Measurements from ENCODE around the gene ZBTB17. TPM values are rescaled to one million over a fixed set of nuclear protein-coding genes. Genes with fewer than 3 reads are reported as not detected.
A peak's percentile ranks its signal among the peaks of the same experiment; 100 is the strongest.

ZBTB17 gene
- total and polyA plus RNA-seq, 2 experiments from 2014 or later = 21.9 to 26.6 TPM

DNA sequence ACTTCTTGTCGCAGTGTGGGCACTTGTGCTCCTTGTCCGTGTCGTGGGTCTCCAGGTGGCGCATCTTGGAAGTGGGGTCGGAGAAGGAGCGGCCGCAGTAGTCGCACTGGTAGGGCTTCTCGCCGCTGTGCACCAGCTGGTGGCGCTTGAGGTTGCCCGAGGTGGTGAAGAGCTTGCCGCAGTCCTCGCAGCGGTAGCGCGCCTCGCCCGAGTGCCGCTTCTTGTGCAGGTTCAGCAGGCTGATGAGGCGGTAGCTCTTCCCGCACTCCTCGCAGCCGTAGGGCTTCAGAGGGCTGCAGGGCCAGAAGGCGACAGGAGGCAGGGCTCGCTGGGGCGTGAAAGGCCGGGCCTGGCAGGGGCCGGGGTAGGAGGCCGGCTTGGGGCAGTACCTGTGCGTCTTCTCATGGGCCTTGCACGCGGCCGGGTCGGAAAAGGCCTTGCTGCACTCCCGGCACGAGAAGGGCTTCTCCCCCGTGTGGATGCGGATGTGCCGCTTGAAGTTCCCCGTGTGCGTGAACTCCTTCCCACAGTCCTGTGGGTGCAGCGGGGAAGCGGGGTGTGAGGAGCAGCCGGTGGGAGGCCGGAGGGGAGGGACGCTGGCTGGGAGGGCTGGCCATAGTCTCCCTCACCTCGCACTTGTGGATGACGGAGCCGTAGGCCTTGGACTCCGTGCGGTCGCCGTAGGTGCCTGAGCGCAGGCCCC, 31.4 kb downstream of the ZBTB17 start:
- ATAC-seq (peak; percentile 7), DNase-seq (ENCODE audit: low spot score) (peak; percentile 52)
- H3K27me3 ChIP-seq (ENCODE audit: insufficient read depth) = no peaks in the 10 kb centered on the region
- no peak overlapping the region for H3K27ac ChIP-seq (ENCODE audit: low read depth)
- no peak overlapping the region for H2AFZ ChIP-seq
- no peak overlapping the region for H3K27ac Mint-ChIP-seq
- peaks cover 9% of the 10 kb centered on the region for H3K27me3 Mint-ChIP-seq (ENCODE audit: insufficient read depth, low read depth, poor library complexity)
- H3K9me3 Mint-ChIP-seq = no peaks in the 10 kb centered on the region
- no peak overlapping the region for H3K4me2 ChIP-seq
- H3K79me2 ChIP-seq (replicated peaks; ENCODE audit: insufficient read depth) = peaks cover 5% of the 10 kb centered on the region; the same call in 1 of the 2 replicates
- no peak overlapping the region for H3K4me3 ChIP-seq
- no peak overlapping the region for H3K4me3 Mint-ChIP-seq
- H3K36me3 ChIP-seq (ENCODE audit: insufficient read depth) = peaks cover 8% of the 10 kb centered on the region
- peaks cover 12% of the 10 kb centered on the region for H3K4me1 ChIP-seq (ENCODE audit: insufficient read depth)
- H3F3A ChIP-seq (replicated peaks; ENCODE audit: low read depth) = no peaks in the 10 kb centered on the region
- peaks cover 19% of the 10 kb centered on the region for H3K4me1 Mint-ChIP-seq
- H3K36me3 Mint-ChIP-seq (ENCODE audit: low read depth) = peaks cover 31% of the 10 kb centered on the region
- H3K9me2 ChIP-seq (ENCODE audit: insufficient read depth) = no peaks in the 10 kb centered on the region
- TF ChIP-seq JUNB (IDR thresholded peaks at IDR 0.05; ENCODE audit: unreplicated experiment) = no peak
- TF ChIP-seq, protein P1, sequence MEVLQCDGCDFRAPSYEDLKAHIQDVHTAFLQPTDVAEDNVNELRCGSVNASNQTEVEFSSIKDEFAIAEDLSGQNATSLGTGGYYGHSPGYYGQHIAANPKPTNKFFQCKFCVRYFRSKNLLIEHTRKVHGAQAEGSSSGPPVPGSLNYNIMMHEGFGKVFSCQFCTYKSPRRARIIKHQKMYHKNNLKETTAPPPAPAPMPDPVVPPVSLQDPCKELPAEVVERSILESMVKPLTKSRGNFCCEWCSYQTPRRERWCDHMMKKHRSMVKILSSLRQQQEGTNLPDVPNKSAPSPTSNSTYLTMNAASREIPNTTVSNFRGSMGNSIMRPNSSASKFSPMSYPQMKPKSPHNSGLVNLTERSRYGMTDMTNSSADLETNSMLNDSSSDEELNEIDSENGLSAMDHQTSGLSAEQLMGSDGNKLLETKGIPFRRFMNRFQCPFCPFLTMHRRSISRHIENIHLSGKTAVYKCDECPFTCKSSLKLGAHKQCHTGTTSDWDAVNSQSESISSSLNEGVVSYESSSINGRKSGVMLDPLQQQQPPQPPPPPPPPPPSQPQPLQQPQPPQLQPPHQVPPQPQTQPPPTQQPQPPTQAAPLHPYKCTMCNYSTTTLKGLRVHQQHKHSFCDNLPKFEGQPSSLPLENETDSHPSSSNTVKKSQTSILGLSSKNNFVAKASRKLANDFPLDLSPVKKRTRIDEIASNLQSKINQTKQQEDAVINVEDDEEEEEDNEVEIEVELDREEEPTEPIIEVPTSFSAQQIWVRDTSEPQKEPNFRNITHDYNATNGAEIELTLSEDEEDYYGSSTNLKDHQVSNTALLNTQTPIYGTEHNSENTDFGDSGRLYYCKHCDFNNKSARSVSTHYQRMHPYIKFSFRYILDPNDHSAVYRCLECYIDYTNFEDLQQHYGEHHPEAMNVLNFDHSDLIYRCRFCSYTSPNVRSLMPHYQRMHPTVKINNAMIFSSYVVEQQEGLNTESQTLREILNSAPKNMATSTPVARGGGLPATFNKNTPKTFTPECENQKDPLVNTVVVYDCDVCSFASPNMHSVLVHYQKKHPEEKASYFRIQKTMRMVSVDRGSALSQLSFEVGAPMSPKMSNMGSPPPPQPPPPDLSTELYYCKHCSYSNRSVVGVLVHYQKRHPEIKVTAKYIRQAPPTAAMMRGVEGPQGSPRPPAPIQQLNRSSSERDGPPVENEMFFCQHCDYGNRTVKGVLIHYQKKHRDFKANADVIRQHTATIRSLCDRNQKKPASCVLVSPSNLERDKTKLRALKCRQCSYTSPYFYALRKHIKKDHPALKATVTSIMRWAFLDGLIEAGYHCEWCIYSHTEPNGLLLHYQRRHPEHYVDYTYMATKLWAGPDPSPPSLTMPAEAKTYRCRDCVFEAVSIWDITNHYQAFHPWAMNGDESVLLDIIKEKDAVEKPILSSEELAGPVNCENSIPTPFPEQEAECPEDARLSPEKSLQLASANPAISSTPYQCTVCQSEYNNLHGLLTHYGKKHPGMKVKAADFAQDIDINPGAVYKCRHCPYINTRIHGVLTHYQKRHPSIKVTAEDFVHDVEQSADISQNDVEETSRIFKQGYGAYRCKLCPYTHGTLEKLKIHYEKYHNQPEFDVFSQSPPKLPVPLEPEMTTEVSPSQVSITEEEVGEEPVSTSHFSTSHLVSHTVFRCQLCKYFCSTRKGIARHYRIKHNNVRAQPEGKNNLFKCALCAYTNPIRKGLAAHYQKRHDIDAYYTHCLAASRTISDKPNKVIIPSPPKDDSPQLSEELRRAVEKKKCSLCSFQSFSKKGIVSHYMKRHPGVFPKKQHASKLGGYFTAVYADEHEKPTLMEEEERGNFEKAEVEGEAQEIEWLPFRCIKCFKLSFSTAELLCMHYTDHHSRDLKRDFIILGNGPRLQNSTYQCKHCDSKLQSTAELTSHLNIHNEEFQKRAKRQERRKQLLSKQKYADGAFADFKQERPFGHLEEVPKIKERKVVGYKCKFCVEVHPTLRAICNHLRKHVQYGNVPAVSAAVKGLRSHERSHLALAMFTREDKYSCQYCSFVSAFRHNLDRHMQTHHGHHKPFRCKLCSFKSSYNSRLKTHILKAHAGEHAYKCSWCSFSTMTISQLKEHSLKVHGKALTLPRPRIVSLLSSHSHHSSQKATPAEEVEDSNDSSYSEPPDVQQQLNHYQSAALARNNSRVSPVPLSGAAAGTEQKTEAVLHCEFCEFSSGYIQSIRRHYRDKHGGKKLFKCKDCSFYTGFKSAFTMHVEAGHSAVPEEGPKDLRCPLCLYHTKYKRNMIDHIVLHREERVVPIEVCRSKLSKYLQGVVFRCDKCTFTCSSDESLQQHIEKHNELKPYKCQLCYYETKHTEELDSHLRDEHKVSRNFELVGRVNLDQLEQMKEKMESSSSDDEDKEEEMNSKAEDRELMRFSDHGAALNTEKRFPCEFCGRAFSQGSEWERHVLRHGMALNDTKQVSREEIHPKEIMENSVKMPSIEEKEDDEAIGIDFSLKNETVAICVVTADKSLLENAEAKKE (CRISPR knock-in tag; IDR thresholded peaks at IDR 0.05) = no peak
- TF ChIP-seq, protein P2, sequence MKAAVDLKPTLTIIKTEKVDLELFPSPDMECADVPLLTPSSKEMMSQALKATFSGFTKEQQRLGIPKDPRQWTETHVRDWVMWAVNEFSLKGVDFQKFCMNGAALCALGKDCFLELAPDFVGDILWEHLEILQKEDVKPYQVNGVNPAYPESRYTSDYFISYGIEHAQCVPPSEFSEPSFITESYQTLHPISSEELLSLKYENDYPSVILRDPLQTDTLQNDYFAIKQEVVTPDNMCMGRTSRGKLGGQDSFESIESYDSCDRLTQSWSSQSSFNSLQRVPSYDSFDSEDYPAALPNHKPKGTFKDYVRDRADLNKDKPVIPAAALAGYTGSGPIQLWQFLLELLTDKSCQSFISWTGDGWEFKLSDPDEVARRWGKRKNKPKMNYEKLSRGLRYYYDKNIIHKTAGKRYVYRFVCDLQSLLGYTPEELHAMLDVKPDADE (IDR thresholded peaks at IDR 0.05) = no peak
- no peak for TF ChIP-seq NANOG (IDR thresholded peaks at IDR 0.05; ENCODE audit: borderline replicate concordance)
- TF ChIP-seq POLR2AphosphoS5 (IDR thresholded peaks at IDR 0.05; ENCODE audit: low read depth) = no peak
- TF ChIP-seq, protein P3, sequence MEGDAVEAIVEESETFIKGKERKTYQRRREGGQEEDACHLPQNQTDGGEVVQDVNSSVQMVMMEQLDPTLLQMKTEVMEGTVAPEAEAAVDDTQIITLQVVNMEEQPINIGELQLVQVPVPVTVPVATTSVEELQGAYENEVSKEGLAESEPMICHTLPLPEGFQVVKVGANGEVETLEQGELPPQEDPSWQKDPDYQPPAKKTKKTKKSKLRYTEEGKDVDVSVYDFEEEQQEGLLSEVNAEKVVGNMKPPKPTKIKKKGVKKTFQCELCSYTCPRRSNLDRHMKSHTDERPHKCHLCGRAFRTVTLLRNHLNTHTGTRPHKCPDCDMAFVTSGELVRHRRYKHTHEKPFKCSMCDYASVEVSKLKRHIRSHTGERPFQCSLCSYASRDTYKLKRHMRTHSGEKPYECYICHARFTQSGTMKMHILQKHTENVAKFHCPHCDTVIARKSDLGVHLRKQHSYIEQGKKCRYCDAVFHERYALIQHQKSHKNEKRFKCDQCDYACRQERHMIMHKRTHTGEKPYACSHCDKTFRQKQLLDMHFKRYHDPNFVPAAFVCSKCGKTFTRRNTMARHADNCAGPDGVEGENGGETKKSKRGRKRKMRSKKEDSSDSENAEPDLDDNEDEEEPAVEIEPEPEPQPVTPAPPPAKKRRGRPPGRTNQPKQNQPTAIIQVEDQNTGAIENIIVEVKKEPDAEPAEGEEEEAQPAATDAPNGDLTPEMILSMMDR (conservative IDR thresholded peaks at IDR 0.05; ENCODE audit: low read depth in 2 of 2) = peak; percentile 10 to 43; a peak in 2 of 4 replicates
- H4K20me1 ChIP-seq (replicated peaks; ENCODE audit: insufficient read depth) = no peaks in the 10 kb centered on the region; the same call in 1 of the 2 replicates

Data from GM23338 (cell line).